Hematopoietic multipotent progenitor cell treated with erythropoietin and hydrocortisone succinate and interleukin-3 and kit ligand, for 17 days (in vitro differentiated cells): ENCODE measurements around the gene OGT.
A peak's percentile ranks its signal among the peaks of the same experiment; 100 is the strongest.

Source experiments
- DNase-seq: peaks from one replicate; pipeline ENCODE4 v3.0.0-alpha.2; 2015; ENCODE audit warnings: low spot score

The OGT gene

DNA sequence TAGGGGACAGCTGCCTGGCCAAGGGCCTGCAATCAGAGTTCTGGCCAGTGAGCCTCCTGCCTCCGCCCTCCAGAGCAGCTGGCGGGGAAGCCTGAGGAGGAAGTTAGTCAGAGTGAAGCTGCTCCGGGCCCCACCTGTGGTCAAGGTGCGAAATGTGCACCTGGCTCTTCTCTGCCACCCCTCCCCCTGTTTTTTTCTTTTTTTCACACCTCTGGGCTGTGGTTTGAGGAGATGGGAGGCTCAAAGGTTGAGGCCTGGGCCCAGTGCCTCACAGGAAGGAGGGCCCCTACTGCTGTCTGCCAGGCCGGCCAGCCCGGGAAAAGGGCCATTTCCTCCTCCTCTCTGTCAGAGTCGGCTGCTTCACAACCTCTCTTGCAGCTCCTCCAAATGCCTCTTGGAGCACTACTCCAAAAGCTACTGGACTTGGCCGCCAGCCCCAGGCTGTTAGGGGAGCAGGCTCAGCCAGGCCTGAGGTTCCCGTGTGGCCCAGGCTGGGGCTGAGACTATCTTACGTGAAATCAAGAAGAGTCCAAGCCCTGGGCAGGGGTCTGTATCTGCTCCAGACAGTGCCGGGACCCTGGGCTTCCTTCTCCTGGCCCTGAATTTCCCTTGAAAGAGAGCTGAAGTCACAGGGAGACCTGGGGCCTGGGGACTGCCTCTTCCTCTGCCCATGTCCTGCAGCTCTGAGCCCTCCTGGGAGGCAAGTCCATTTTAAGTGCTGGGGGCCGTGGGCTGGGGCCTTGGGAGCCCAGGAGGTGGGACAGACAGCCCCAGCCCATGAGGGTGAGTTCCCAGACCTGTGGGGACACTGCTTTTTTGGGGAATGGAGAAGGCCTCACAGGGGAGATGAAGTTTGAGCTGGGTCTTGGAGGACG, 89.9 kb downstream of the OGT start:
- DNase-seq = peak; percentile 27

- peak; percentile 64 for DNase-seq
These were observed 90.8 kb downstream of the OGT start for GRCh38 chrX:71623714-71624113.

DNA sequence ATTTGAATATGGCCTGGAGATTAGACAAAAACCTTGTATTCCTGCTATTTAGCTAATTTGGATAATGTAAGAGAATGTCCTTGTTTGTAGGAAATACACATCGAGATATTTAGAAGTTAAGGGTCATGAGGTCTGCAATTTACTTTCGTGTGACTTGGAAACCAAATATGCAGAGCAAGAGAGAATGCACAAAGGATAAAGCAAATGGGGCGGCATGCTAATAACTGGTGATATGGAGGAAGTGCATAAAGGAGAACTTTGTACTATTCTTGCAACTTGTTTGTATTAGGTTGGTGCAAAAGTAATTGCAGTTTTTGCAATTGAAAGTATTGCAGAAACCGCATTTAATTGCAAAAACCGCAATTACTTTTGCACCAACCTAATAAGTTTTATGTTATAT, 92.6 kb downstream of the OGT start:
- no peak for DNase-seq
